T-helper 2 cell treated with Interferon-gamma antibody and Interleukin-4, amounts not matched to agents 5 μg/mL and 100 μg/mL, for 36 hours (primary cell): ENCODE data around the gene RASA4.
"Not testable (repeated sequence)": the region's sequence is repeated elsewhere in the genome, so short reads cannot be mapped to it uniquely, and the experiment has no call there.

Experiments used
- DNase-seq: peaks from one replicate; pipeline ENCODE4 v3.0.0; 2021; ENCODE audit warnings: low spot score
- H3K27ac Mint-ChIP-seq: one replicate; pipeline ENCODE4 v1.8.0; 2021; ENCODE audit warnings: mild to moderate bottlenecking, mixed read lengths
- H3K27me3 Mint-ChIP-seq: one replicate; pipeline ENCODE4 v1.8.0; 2021; ENCODE audit warnings: low read depth, mixed read lengths
- H3K36me3 Mint-ChIP-seq: one replicate; pipeline ENCODE4 v1.8.0; 2021; ENCODE audit warnings: low read depth, mixed read lengths
- H3K4me1 Mint-ChIP-seq: one replicate; pipeline ENCODE4 v1.8.0; 2021; ENCODE audit warnings: low read depth, mixed read lengths
- H3K4me3 Mint-ChIP-seq: one replicate; pipeline ENCODE4 v1.8.0; 2022; ENCODE audit warnings: mild to moderate bottlenecking, moderate library complexity, mixed read lengths
- H3K9me3 Mint-ChIP-seq: one replicate; pipeline ENCODE4 v1.8.0; 2021; ENCODE audit warnings: mixed read lengths

Gene RASA4

DNA sequence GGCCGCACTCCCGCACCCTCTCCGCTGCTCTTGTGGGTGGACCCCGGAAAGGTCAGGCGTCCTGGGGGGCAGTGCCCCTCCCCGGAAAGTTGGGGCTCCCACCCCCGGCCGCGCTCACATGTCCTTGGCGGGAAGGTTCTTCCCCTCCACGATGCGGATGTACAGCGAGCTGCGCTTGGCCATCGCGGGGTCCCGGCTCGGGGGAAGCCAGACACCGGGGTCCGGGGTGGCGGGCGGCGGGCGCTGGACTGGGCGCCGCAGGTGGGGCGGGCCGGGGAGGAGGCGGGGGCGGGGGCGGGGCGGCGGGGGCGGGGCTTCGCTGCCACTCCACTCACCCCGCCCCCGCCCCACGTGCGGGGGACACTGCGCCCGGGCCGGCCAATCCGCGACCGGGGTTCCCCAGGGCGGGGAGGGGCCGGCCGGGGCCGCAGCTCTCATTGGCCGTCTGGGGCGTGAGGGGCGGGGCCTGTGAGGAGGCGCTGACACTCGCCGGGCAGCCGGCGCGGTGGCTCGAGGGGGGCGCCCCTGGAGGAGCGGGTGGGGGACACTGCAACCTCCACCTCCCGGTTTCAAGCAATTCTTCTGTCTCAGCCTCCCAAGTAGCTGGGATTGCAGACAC is at the start of gene RASA4:
Gene RASA4 (minus strand): TSS at position 250 of the 619 bp plus-strand sequence. CDS start 67 bp downstream, at position 183.
- H3K4me1 Mint-ChIP-seq, H3K27me3 Mint-ChIP-seq, H3K9me3 Mint-ChIP-seq, H3K27ac Mint-ChIP-seq, H3K36me3 Mint-ChIP-seq, H3K4me3 Mint-ChIP-seq: not testable (repeated sequence)
- peak; percentile 32 for DNase-seq

DNA sequence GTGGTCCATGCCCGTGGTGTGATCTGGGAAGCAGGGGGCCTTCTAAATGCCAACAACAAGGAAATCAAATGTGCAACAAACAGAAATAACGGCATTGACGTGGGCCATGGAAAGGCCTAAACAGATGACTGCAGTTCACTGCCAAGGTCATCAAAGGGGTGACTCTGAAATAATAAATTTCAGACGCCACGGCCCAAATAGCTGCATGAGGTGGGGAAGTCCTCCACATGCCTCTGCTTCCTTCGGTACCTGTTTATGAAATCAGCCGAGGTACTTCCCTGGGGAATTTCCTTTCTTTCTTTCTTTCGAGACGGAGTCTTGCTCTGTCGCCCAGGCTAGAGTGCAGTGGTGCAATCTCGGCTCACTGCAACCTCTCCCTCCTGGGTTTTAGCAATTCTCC is 48.2 kb upstream of the RASA4 start:
- not testable (repeated sequence) for DNase-seq, H3K4me3 Mint-ChIP-seq, H3K9me3 Mint-ChIP-seq, H3K4me1 Mint-ChIP-seq, H3K36me3 Mint-ChIP-seq, H3K27ac Mint-ChIP-seq, H3K27me3 Mint-ChIP-seq

DNA sequence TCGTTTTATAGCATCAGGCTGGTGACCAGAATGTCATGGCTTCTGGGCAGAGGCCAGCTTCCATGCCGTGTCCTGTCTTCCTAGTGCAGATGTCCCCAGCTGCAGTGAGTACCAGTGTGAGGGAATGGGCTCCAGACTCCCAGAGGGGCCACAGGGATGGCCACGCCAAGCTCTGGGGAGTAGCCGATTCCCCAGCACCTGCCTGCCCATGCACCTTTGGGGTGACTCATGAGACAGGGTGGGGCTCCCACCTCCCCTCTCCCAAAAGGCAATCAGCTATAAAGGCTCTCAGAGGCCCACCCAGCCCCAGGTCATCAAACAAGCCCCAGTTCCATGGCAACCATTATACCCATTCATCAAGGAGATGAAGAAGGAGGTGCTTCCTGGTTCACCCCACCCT is 33.4 kb upstream of the RASA4 start, which contains the start of gene SPDYE2B:
Gene SPDYE2B (plus strand): TSS at position 396 of the 400 bp plus-strand sequence. CDS start 2,030 bp downstream, outside the sequence.
- H3K4me3 Mint-ChIP-seq, H3K27ac Mint-ChIP-seq, H3K36me3 Mint-ChIP-seq, H3K9me3 Mint-ChIP-seq, DNase-seq, H3K27me3 Mint-ChIP-seq, H3K4me1 Mint-ChIP-seq: not testable (repeated sequence)

DNA sequence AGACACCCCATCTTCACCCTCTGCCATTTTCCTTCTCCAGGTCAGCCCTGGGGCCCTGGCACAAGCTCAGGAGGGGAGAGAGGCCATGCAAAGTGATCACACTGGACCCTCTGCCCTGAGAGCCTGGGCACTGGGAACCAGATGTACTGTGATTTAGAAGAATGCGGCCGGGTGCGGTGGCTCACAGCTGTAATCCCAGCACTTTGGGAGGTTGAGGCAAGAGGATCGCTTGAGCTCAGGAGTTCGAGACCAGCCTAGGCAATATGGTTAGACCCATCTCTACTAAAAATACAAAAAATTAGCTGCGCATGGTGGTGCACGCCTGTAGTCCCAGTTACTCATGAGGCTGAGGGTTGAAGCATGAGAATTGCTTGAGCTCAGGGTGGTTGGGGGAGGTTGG is 31.3 kb upstream of the RASA4 start:
- H3K27ac Mint-ChIP-seq, H3K36me3 Mint-ChIP-seq, H3K4me3 Mint-ChIP-seq, H3K27me3 Mint-ChIP-seq, DNase-seq, H3K9me3 Mint-ChIP-seq, H3K4me1 Mint-ChIP-seq: not testable (repeated sequence)

DNA sequence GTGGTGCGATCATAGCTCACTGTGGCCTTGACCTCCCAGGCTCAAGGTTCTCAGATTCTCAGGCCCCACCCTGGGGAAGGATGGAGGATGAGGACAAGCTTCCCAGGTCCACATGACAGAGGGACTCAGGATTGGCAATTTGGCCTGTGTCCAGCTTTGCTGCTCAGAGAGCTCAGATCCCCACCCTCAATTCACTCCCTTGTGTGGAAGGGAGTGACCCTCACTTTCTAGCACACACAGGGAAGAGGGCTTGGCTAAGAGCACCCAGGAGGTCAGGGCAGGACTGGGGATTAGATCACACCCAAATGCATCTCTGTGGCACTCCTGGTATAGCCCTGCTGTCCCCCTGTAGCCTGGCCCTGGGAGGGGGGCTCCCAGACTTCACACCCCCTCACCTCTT is 26.8 kb upstream of the RASA4 start:
- not testable (repeated sequence) for DNase-seq, H3K4me3 Mint-ChIP-seq, H3K36me3 Mint-ChIP-seq

DNA sequence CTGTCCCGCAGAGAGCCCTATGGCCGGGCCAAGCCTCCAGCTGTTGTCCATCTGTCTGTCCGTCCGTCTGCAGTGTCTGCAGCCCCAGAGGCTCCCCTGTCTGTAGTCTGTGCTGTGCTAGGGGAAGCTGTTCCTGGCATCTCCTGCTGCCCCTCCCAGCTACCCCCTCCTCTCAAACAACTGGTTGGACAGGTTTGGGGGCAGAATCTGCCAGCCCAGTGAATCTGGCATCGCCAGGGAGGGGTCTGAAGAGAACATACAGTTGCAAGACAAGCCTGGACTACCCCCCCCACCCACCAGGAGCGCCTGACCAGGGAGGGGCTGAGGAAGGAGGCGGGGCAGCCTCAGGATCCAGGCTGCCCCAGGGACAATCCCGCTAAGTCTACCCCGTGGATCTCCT is 26.1 kb upstream of the RASA4 start, which contains the start of gene UPK3BL1:
Gene UPK3BL1 (minus strand): TSS at position 101 of the 400 bp plus-strand sequence. CDS start 50 bp downstream, at position 51.
- H3K27me3 Mint-ChIP-seq, DNase-seq, H3K27ac Mint-ChIP-seq, H3K36me3 Mint-ChIP-seq, H3K9me3 Mint-ChIP-seq, H3K4me1 Mint-ChIP-seq, H3K4me3 Mint-ChIP-seq: not testable (repeated sequence)

More for the DNA sequence above, 26.8 kb upstream of the RASA4 start:
- not testable (repeated sequence) for H3K9me3 Mint-ChIP-seq, H3K27me3 Mint-ChIP-seq, H3K27ac Mint-ChIP-seq, H3K4me1 Mint-ChIP-seq

DNA sequence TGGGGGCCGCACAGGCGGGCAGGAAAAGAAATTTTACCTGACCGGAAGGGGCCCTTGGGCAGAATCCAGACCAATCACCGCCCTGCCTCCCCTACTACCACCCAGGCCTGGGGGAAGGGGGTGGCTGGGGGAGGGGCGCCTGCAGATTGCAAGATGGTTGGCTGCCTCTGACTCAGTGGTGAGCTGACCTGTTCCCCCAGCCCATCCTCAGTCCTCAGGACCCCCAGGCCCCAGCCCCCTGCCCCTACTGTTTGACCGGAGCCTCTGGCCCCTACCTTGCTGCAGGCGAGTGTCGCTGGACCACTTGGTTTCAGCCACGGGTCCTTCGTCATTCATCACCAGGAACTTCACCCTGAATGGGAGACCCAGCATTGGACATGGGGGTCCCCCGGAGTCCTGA is 22.3 kb upstream of the RASA4 start:
- H3K27ac Mint-ChIP-seq, H3K4me1 Mint-ChIP-seq, DNase-seq, H3K4me3 Mint-ChIP-seq, H3K36me3 Mint-ChIP-seq, H3K9me3 Mint-ChIP-seq, H3K27me3 Mint-ChIP-seq: not testable (repeated sequence)

DNA sequence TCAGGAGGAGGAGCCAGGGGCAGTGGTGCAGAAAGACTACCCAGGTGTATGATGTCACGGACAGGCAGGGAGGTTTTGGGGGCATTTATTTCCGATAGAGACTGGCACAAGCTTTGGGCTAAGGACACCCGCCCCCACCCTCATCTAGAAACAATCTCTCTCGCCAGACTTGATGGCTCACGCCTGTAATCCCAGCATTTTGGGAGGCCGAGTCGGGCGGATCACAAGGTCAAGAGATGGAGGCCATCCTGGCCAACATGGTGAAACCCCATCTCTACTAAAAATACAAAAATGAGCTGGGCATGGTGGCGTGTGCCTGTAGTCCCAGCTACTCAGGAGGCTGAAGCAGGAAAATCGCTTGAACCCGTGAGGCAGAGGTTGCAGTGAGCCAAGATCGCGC is 20.4 kb upstream of the RASA4 start:
- not testable (repeated sequence) for H3K9me3 Mint-ChIP-seq, H3K36me3 Mint-ChIP-seq, H3K4me1 Mint-ChIP-seq, DNase-seq, H3K27ac Mint-ChIP-seq, H3K4me3 Mint-ChIP-seq, H3K27me3 Mint-ChIP-seq

DNA sequence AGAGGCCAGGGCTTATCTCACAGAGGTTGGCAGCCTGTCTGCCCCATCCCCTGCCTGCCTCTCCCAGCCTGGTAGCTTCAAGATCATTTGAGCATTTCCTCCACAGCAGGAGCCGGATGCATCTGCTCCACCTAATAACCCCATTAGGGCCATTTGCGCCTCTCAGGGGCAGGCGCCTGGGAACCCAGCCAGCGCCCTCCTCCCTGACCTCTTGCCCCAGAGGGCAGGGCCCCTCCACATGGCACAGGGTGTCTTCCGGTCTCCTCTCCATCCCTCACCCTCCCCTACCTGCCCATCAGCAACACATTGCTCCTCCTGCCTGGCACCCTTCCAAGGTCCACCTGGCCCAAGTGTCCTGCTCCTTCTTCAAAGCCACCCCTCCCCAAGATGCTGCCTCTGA is 18.8 kb upstream of the RASA4 start:
- DNase-seq, H3K27ac Mint-ChIP-seq, H3K4me1 Mint-ChIP-seq, H3K27me3 Mint-ChIP-seq, H3K9me3 Mint-ChIP-seq, H3K36me3 Mint-ChIP-seq, H3K4me3 Mint-ChIP-seq: not testable (repeated sequence)

DNA sequence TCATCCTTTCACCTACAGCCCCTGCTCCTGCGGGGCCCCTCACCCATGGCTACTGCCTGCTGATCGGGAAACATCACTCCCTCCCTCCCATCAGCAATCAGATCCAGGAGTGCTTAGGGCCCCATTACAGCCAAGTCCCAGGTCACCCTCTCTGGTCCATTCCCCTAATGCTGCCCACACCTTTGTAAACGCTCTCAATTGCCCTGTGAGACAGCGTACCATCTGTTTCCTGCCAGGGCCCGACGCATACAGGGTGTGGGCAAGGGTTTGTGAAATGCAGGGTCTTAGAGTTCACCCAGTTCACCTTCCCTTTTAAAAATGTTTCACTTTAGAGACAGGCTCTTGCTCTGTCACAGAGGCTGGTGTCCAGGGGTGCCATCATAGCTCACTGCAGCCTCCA is 17.7 kb upstream of the RASA4 start:
- not testable (repeated sequence) for H3K36me3 Mint-ChIP-seq, H3K4me1 Mint-ChIP-seq, H3K9me3 Mint-ChIP-seq, H3K27me3 Mint-ChIP-seq, H3K4me3 Mint-ChIP-seq, DNase-seq, H3K27ac Mint-ChIP-seq

DNA sequence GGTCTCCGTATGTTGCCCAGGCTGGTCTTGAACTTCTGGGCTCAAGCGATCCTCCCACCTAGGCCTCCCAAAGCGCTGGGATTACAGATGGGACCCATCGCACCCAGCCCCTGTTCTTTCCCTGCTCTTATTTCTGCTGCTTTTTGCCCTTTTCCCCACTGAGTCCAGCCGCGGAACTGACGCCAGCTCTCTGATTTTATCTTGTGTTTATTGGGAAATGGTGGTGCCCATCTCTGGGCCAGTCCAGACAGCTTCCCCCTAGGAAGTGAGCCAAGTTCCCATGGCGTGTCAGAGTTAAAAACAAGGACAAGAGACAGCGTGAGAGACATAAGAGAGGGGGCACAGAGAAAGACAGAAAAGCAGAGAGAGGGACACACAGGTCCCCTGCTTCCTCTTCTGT is 14.1 kb upstream of the RASA4 start:
- not testable (repeated sequence) for DNase-seq, H3K27me3 Mint-ChIP-seq, H3K27ac Mint-ChIP-seq, H3K9me3 Mint-ChIP-seq, H3K36me3 Mint-ChIP-seq, H3K4me1 Mint-ChIP-seq, H3K4me3 Mint-ChIP-seq

DNA sequence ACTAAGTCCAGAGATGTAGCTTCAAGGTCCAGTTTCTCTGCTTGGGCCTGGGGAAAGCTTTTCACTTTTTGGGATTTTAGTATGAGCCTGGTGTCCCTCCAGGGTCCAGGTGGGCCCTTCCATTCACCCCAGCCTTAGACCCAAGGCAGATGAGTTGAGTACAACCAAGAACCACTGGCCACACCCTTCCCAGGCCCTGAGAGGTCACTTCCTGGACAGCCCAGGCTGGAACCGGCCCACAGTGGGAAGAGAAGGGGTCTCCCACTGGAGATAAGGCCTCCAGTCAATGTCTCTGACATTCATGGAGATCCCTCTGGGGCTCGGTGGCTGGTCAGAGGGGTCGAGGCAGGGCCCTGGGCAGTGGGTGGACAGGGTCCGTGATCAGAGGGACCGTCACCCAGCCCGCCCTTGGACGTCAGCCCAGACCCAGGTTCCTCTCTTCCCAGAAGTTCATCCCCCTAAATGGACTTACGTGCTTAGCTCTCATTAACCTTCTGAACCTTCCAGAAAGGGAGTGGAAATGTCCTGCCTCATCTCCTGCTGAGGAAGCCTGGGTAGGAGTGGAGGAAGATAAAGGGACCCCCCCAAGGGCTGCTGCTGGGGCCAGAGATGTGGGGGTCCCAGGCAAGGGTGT is 10.8 kb upstream of the RASA4 start:
- H3K27me3 Mint-ChIP-seq, H3K4me3 Mint-ChIP-seq, H3K27ac Mint-ChIP-seq, DNase-seq, H3K9me3 Mint-ChIP-seq, H3K36me3 Mint-ChIP-seq, H3K4me1 Mint-ChIP-seq: not testable (repeated sequence)

DNA sequence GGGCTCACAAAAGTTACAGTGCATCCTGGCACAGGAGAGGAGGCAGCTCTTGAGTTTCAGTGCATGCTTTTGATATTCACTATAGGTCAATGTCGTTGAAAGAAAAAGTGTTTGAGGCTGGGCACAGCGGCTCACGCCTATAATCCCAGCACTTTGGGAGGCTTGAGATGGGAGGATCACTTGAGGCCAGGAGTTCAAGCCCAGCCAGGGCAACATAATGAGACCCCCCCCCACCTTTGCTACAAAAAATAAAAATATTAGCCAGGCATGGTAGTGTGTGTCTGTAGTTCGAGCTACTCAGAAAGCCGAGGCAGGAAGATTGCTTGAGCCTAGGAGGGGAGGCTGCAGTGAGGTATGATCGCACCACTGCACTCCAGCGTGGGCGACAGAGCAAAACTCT is 1.6 kb upstream of the RASA4 start:
- H3K36me3 Mint-ChIP-seq, H3K9me3 Mint-ChIP-seq, H3K27ac Mint-ChIP-seq: not testable (repeated sequence)

DNA sequence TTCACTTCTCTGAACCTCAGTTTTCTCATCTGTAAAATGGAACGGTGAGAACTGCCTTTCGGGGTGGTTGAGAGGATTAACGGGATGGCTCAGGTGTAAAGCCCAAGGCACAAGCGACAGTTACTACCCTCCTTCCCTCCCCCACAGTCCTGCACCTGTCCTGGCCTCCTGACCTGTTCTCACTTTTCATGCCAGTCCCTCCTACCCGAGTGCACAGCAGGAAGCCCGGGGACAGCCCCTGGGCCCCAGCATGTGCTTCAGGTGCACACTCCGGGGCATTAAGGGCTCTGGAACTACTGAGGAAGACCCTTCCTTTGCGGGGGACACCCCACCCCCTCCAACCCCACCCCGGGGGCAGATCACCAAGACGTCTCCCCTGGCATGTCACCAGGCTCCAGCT is 626 bp downstream of the RASA4 start:
- H3K4me3 Mint-ChIP-seq, H3K4me1 Mint-ChIP-seq, DNase-seq, H3K27me3 Mint-ChIP-seq, H3K27ac Mint-ChIP-seq, H3K9me3 Mint-ChIP-seq, H3K36me3 Mint-ChIP-seq: not testable (repeated sequence)

More for the DNA sequence above, 1.6 kb upstream of the RASA4 start:
- H3K27me3 Mint-ChIP-seq, H3K4me1 Mint-ChIP-seq, DNase-seq, H3K4me3 Mint-ChIP-seq: not testable (repeated sequence)

DNA sequence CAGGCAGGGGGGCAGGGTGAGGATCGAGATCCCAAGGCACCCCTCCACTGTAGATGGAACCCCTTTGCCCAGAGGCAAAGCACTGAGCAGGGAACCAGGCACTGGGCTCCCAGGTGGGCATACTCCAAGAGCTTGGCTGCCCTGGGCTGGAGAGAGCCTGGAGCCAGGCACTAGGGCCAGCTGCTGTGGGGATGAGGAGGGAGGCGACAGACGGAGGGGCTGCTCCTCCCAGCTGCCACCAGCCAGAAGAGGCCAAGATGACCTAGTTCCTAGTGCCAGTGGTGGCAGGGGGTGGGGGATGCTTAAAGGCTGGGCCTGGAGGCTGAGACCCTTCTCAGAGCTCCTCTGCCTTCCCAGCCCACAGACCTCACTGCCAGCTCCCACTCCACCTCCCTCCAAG is 1.7 kb downstream of the RASA4 start:
- DNase-seq, H3K9me3 Mint-ChIP-seq, H3K27me3 Mint-ChIP-seq, H3K4me1 Mint-ChIP-seq, H3K36me3 Mint-ChIP-seq, H3K4me3 Mint-ChIP-seq, H3K27ac Mint-ChIP-seq: not testable (repeated sequence)
